Stimulated activated CD4-positive, alpha-beta T cell treated with anti-CD3 and anti-CD28 coated beads, Interleukin-4, amount 100 ng/mL, for 1 hour (primary cell): ENCODE measurements around the gene SPIN4.
A peak's percentile ranks its signal among the peaks of the same experiment; 100 is the strongest.
"Not testable (repeated sequence)": the region's sequence is repeated elsewhere in the genome, so short reads cannot be mapped to it uniquely, and the experiment has no call there.

Experiments
- DNase-seq: peaks from one replicate; pipeline ENCODE4 v3.0.0-alpha.2; 2020

The SPIN4 gene

DNA sequence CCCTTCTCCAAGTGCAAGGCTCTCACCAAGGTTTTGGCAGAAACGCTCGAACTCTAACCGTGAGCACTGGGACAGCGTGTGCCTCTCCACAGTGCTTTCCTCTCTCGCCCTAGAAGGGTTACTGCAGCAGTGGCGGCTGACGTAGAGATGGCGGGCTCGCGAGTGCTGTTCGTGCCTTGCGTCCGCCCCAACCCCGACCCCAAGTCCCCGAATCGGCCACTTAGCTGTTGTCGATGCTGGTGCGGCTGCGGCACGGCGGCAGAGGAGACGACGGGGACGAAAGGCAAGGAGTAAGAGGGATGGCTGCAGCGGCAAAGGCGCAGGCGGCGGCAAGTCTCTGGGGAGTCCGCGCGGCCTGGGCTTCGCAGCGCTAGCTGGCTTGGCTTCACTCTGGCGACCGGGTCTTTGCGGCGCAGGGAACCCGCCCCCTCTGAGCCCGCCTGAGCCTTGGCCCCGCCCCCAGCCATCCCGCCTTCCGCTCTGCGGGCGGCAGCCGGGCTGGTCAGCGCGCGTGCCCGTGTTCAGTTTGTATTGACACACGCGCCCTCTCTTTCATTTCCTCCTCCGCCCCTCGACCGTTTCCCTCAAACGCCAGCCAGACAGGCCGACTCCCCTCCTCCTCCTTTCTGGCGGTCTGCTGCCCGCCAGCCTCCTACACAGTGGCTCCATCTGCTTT is at the start of gene SPIN4:
Gene SPIN4, minus strand, starts transcription at position 392 of the 676 bp plus-strand sequence. CDS start 513 bp downstream, outside the sequence.
- peak; percentile 59 for DNase-seq

DNA sequence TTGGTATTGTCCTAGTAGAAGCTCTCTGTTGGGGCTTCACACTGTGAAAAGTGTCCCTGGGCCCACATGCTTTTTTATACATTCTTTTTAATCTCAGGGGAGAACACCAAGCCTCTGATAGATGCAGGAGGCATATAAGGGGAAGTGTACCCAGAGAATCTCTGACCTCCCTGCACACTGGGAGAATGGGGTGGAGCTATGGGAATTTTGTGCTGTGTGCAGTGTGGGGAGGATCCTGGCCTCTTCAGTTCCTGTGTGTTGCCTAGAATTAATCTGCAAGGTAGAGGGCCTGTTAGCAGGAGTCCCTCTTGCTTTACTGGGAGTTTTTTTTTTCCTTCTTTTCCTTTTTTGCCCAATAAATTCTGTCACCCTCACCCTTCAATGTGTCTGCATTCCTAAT is 49.2 kb upstream of the SPIN4 start:
- DNase-seq = no peak

DNA sequence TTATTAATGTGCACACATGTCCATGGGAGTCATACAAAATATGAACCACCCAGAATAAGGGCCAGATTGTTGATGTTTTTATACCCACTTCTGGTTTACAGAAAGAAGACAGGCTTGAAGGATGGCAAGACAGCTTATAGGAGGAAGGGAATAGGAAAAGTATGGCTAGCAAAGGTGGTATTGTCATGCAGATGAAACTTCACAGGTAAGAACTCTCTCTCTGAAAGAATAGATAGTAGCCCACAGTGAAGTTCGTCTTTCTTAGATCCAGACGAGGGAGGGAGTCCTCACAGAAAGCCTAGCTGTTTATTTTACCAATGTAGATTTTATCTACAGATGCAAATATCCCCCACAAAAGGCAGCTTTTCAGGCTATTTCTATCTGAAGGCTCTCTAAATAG is 43.7 kb upstream of the SPIN4 start:
- no peak for DNase-seq

DNA sequence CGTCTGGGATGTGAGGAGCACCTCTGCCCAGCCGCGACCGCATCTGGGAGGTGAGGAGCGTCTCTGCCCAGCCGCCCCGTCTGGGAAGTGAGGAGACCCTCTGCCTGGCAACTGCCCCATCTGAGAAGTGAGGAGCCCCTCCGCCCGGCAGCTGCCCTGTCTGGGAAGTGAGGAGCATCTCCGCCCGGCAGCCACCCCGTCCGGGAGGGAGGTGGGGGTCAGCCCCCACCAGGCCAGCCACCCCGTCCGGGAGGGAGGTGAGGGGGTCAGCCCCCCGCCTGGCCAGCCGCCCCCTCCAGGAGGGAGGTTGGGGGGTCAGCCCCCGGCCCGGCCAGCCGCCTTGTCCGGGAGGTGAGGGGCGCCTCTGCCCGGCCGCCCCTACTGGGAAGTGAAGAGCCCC is 42.0 kb upstream of the SPIN4 start:
- not testable (repeated sequence) for DNase-seq

DNA sequence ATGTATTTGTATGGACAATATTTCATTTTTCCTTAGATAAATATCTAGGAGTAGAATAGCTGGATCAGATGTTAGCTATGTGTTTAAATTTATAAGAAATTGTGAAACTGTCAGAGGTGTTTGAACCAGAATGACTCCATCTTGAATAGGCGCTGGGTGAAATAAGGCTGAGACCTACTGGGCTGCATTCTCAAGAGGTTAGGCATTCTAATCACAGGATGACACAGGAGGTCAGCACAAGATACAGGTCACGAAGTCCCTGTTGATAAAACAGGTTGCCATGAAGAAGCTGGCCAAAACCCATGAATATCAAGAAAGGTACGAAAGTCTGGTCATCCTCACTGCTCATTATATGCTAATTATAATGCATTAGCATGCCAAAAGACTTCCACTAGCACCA is 36.3 kb upstream of the SPIN4 start:
- DNase-seq = no peak

DNA sequence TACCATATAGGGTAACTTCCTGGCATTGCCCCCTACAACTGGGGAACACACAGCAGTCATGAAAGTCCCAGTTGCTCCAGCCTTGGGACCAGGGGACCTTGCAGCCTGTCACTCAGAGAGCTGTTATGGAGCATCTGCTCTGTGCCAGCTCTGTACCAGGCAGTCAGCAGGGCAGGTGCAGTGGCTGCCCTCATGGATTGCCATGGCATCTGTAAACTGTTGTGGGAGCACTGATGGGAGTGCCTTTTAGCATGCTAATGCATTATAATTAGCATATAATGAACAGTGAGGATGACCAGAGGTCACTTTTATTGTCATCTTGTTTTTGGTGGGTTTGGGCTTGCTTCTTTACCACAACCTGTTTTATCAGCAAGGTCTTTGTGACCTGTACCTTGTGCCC is 33.1 kb upstream of the SPIN4 start:
- DNase-seq = not testable (repeated sequence)

DNA sequence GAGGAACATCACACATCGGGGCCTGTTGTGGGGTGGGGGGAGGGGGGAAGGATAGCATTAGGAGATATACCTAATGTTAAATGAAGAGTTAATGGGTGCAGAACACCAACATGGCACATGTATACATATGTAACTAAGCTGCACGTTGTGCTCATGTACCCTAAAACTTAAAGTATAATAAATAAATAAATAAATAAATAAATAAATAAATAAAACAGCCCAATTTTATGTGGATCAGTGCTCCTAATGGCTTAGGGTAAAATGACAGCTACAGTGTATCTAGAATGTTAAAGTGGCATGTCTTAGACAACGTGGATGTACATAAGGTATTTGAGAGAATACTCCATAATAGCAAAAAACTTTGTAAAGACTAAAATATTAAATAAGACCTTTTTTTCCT is 21.9 kb upstream of the SPIN4 start:
- not testable (repeated sequence) for DNase-seq

DNA sequence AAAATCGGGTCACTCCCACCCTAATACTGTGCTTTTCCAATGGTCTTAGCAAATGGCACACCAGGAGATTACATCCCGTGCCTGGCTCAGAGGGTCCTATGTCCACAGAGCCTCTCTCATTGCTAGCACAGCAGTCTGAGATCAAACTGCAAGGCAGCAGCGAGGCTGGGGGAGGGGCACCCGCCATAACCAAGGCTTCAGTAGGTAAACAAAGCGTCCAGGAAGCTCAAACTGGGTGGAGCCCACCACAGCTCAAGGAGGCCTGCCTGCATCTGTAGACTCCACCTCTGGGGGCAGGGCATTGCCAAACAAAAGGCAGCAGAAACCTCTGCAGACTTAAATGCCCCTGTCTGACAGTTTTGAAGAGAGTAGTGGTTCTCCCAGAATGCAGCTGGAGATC is 16.6 kb upstream of the SPIN4 start:
- not testable (repeated sequence) for DNase-seq

DNA sequence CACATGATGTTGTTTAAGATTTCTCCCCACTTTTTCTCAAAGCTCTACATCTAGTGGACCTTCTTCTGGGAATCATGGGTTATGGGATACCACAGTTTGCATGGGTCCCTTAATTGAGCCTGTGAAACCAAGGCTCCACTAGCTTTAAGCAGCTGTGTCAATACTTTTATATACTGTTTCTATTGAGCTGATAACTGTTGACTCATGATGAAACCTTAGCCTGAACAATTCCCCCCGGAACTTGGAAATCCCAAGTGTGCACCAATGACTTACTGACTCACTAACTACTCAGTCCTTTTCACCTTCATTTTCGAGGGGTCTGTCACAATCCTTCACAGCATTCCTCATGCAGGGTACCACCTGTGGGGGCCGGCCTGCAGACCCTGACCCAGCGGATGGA is 12.7 kb upstream of the SPIN4 start:
- DNase-seq = no peak

DNA sequence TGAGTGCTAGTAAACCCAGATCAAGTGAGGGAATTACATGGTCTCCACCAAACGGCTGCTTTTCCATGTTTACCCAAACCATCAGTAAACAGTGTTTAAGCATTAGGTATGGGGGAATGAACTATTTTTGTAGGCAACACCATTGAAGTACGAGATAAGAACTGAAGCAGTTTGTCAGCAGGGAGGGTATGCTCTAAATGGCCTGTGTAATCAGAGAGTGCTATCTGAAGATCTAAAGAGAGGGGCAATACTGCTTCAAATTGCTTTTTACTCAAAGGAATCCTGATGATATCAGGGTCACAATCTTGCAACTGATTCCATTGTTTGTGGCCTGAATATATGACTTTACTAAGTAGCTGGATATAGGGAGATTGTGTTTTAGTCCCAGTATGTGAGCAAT is 10.4 kb upstream of the SPIN4 start:
- DNase-seq = no peak

DNA sequence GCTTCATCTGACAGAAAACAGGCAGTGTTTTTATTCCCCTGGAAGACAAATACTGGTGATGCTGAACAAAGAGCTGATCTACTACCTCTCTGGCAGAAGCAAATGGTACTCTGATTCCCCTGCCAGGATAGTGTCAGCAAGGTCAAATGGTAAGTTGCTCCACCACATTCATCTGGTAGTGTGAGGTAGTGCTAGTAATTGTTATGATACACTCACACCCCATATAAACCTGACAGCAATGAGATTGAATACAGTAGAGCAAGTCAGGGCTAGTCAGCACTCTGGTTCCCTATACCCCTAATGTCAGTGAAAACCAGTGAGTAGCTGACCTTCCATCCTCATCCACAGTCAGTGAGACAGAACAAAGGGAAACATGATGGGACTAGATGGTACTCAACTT is 3.4 kb upstream of the SPIN4 start:
- no peak for DNase-seq

DNA sequence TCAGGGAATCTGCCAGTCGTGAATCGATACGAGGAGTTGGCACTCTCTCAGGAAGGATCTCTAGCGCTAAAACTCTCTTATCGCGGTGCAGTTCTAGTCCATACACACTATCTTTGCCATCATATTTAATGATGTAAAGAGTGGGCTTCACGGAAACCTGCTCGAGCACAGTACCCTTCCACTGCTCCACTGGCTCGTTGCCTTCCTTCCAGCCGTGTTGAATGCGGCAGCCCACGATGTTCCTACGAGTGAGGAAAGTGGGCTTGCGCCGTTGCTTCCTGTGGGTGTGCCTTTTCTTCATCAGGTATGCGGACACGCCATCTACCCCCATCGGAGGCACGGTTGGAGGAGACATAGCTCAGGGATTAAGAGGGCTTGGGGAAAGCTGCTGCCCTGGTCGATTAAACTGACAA is 661 bp downstream of the SPIN4 start:
- DNase-seq = peak; percentile 3

DNA sequence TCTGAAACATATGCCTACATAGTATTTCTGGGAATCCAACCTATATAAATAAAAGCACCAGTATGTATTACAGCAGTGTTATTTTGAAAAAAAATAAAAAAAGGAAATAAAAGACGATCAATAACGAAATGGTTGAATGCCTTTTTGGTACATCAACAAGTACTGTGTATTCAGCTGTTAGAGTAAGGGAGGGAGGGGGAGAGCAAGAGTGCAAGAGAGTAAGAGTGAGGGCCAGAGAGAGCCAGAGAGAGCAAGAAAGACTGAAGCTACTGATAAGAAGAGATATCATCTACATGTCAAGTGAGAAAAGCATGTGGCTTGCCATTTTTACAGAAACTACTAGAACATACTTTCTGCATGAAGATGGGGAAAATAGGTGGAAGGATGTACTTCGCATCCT is 1.8 kb downstream of the SPIN4 start:
- DNase-seq = no peak

DNA sequence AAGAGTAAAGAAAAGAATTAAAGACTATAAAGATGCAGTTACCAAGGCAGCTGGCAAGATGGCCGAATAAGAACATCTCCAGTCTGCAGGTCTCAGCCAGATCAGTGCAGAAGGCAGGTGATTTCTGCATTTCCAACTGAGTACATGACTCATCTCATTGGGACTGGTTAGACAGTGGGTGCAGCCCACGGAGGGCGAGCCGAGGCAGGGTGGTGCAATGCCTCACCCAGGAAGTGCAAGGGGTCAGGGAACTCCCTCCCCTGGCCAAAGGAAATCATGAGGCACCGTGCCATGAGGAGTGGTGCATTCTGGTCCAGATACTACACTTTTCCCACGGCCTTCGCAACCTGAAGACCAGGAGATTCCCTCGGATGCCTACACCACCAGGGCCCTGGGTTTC is 20.5 kb downstream of the SPIN4 start:
- no peak for DNase-seq

DNA sequence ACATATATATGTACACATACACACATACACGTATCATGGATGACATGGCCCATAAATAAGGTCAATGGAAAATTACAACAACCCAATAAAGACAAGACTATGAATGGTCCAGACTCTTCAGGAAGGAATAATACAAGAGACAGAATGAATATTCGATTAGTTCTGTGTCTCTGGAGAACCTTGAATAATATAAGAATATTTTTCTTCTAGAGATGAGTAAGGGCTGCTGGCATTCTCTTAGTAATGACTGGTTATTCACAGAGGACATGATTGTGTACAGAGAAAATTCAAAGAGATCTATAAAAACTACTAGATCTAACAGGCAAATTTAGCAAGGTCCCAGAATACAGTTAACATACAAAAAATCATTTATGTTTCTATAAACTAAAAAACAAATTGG is 23.3 kb downstream of the SPIN4 start:
- no peak for DNase-seq

DNA sequence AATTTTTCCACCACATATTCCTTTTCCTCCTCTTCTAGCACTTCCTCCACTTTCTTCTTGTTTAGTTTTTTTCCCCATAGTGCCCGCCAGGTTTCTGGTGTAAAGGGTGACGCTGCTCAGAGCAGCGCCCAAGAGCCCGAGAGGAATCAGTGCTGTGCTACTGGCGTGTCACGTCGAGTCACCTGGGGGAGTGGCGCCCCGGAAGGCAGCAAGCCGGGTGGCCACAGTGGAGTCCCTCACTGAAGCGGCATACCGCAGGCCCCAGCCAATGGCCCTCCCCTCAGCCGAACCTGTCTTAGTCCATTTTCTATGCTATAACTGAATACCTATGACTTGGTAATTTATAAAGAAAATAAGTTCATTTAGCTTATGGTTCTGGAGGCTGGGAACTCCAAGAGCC is 51.5 kb downstream of the SPIN4 start:
- no peak for DNase-seq
